A549 (cell line): ENCODE data around the gene KCNQ1. TPM values are rescaled to one million over a fixed set of nuclear protein-coding genes. Genes with fewer than 3 reads are reported as not detected.

Experiments
- ATAC-seq, 2 experiments: fragments of 200-7000 bp in 1 of 2; fragments of >200 bp in 1 of 2; cut with Nextera tagmentation in 1 of 2; cut with Tn5 transposase in 1 of 2; 3 replicates each; pipeline versions ENCODE4 v1.8.0 to v1.9.1; 2018 to 2020; ENCODE audit warnings: mild to moderate bottlenecking in 1 of 2, moderate library complexity in 1 of 2
- CTCF ChIA-PET: fragments of 300-600 bp; sonication (Branson Sonifier 250); formaldehyde crosslinking; extraction: SDS; loops from one replicate; lab custom pipeline; 2021; ENCODE audit warnings: antibody characterized with exemption, inconsistent platforms; lab: Yijun Ruan, JAX
- POLR2A ChIA-PET: fragments of 350-600 bp; formaldehyde crosslinking; extraction: SDS; loops from one replicate; lab custom pipeline; 2021; ENCODE audit warnings: antibody characterized with exemption, inconsistent platforms; lab: Yijun Ruan, JAX
- DNase-seq, 2 experiments: peaks; one replicate each; pipeline versions ENCODE4 v3.0.0 to v3.0.0-alpha.2; 2011 to 2016; ENCODE audit warnings: low read depth in 1 of 2, low spot score in 1 of 2
- FAIRE-seq: peaks from 2 replicates; lab custom pipeline; 2011; peaks lifted over from hg19 to GRCh38; lab: Jason Lieb, UNC
- H3K27ac ChIP-seq, 2 experiments: fragments of >200 bp; sonication (Bioruptor Twin); formaldehyde crosslinking; 3 replicates each; pipeline ENCODE4 v1.5.1; 2016 to 2017
- H3K4me1 ChIP-seq: fragments of >200 bp; sonication (Bioruptor Twin); formaldehyde crosslinking; 3 replicates; pipeline ENCODE4 v1.6.1; 2016
- H3K4me2 ChIP-seq: fragments of >200 bp; sonication (Bioruptor Twin); formaldehyde crosslinking; 3 replicates; pipeline ENCODE4 v1.6.1; 2016
- H3K4me3 ChIP-seq: fragments of >200 bp; sonication (Bioruptor Twin); formaldehyde crosslinking; 3 replicates; pipeline ENCODE4 v1.5.1; 2016
- H3K9me3 ChIP-seq: fragments of >200 bp; sonication (Bioruptor Twin); formaldehyde crosslinking; 3 replicates; pipeline ENCODE4 v1.6.1; 2016
- ATOH8 ChIP-seq: fragments of 250-450 bp; sonication (Bioruptor Pico); IDR thresholded peaks from 2 replicates; pipeline ENCODE4 v1.5.0; 2020; ENCODE audit warnings: low read depth, mild to moderate bottlenecking, moderate library complexity
- BHLHE40 ChIP-seq: IDR thresholded peaks from 2 replicates; pipeline ENCODE4 v1.6.1; 2012; ENCODE audit warnings: low read depth, low read length, inconsistent platforms
- CBX2 ChIP-seq: fragments of 200-600 bp; sonication (generic); IDR thresholded peaks from 2 replicates; pipeline ENCODE4 v1.6.1; 2016; ENCODE audit warnings: low read depth, mild to moderate bottlenecking, borderline replicate concordance
- CHD2 ChIP-seq: fragments of 150-350 bp; IDR thresholded peaks from 2 replicates; pipeline ENCODE4 v1.6.1; 2014; ENCODE audit warnings: low read length; ENCODE audit not compliant: partially characterized antibody
- CTCF ChIP-seq: fragments of >200 bp; sonication (Bioruptor Twin); formaldehyde crosslinking; IDR thresholded peaks from 3 replicates; pipeline ENCODE4 v1.5.1; 2016
- GATA3 ChIP-seq: IDR thresholded peaks from 2 replicates; pipeline ENCODE4 v1.6.1; 2012; ENCODE audit warnings: borderline replicate concordance
- HOXB5 ChIP-seq: fragments of 250-450 bp; sonication (Bioruptor Pico); IDR thresholded peaks from 2 replicates; pipeline ENCODE4 v1.5.0; 2020; ENCODE audit warnings: mild to moderate bottlenecking, moderate library complexity
- KDM5A ChIP-seq: fragments of 200-600 bp; sonication (generic); IDR thresholded peaks from 2 replicates; pipeline ENCODE4 v1.6.1; 2016; ENCODE audit warnings: antibody characterized with exemption, mild to moderate bottlenecking
- NPAS2 ChIP-seq: fragments of 250-450 bp; sonication (Bioruptor Pico); IDR thresholded peaks from 2 replicates; pipeline ENCODE4 v1.8.0; 2022; ENCODE audit warnings: mild to moderate bottlenecking, moderate library complexity, borderline replicate concordance
- POLR2AphosphoS2 ChIP-seq: conservative IDR thresholded peaks from 2 replicates; pipeline ENCODE4 v1.6.1; 2012; ENCODE audit warnings: low read length, improper control_type of control experiment, inconsistent platforms
- REST ChIP-seq: fragments of 200-600 bp; sonication (generic); IDR thresholded peaks from 2 replicates; pipeline ENCODE4 v1.6.1; 2016; ENCODE audit warnings: antibody characterized with exemption, mild to moderate bottlenecking, moderate library complexity
- RFX5 ChIP-seq: fragments of 450-650 bp; IDR thresholded peaks from 2 replicates; pipeline ENCODE4 v1.7.1; 2014; ENCODE audit warnings: antibody characterized with exemption, mild to moderate bottlenecking, moderate library complexity
- ZC3H11A ChIP-seq: fragments of 450-650 bp; IDR thresholded peaks from 2 replicates; pipeline ENCODE4 v1.6.1; 2014; ENCODE audit warnings: antibody characterized with exemption, mild to moderate bottlenecking
- WGBS: methylation state at CpG from one replicate; pipeline ENCODE4 v1.1.6; 2017; ENCODE audit errors: missing lambda C conversion rate; 5-methylcytosine and 5-hydroxymethylcytosine counted together
- polyA plus RNA-seq, 4 experiments: library from polyadenylated mRNA; depleted of rRNA in 3 of 4; stranded (reverse); fragments of >200 nt; fragmentation: RNase III in 1 of 4; extraction: RNeasy Plus Mini Kit Qiagen cat#74134 plus additional on column Dnase treatment in 1 of 4; gene quantifications; 2 replicates in 3 of 4; 3 replicates in 1 of 4; pipeline ENCODE4 v1.2.3, GENCODE V29; 2011 to 2017
- TF ChIP-seq, protein P1 (sequence below): IDR thresholded peaks from 2 replicates; pipeline ENCODE4 v1.6.1; 2012; ENCODE audit warnings: low read depth, borderline replicate concordance

Gene KCNQ1
- polyA plus RNA-seq, 2 of the 4 experiments (the other 2 are of a cell fraction): 0.14 to 0.17 TPM

DNA sequence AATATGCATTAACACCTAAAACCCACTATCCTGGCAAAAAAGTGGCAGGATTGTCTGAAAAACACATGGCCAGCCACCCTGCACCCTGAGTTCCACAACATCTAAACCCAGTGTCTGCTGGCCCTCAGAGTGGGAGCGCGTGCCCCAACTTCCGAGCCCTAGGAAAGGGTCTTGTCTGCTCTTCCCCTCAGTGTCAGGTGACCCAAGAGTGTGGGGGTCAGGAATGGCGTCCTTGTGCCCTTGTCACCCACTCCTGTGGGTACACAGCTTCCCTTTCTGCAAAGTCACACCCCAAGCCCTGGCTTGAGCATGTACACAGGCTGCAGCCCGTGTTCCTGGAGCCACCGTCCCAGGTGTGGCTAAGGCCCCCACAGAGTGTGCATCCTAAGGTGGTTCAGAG is 373.2 kb downstream of the KCNQ1 start (continued):
- TF ChIP-seq CTCF (no peak), HOXB5 (no peak), NPAS2 (CRISPR knock-in tag) (no peak), REST (no peak)

DNA sequence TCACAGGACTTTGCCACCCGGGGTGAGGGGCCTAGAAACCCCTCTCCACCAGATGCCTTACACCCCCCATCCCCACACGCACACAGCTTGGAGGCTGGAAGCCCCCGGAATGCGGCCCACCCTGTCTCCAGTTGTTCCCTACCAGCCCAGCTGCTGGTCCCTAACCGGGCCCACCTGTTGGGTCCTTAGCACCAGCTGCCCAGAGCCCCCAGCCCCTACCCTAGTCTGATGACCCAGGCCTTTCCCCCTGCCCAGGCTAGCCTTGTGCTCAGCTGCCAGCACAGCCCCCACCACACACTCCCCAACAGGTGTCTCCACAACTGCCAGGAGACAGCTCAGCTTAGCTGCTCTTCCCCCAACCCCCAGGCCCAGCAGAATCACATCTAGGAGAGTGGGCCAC is 373.7 kb downstream of the KCNQ1 start:
- CTCF ChIA-PET: interaction anchor here (0.6 to 1.0 kb wide), 2 partner anchors 10 to 178 kb away, joined by 3 read pairs; no protein-coding TSS in a partner anchor
- Histone ChIP-seq H3K4me1 (no peaks in the 10 kb centered on the region), H3K9me3 (peaks cover 42% of the 10 kb centered on the region), H3K4me3 (no peak overlapping the region), H3K4me2 (no peak overlapping the region), H3K27ac (no peak overlapping the region)
- DNase-seq (no peak), ATAC-seq (no peak), FAIRE-seq (no peak)
- WGBS: 26% methylated on average over 5 of the region's 5 CpGs
- TF ChIP-seq GATA3: no peak
- no peak for TF ChIP-seq CHD2
- TF ChIP-seq, protein P1, sequence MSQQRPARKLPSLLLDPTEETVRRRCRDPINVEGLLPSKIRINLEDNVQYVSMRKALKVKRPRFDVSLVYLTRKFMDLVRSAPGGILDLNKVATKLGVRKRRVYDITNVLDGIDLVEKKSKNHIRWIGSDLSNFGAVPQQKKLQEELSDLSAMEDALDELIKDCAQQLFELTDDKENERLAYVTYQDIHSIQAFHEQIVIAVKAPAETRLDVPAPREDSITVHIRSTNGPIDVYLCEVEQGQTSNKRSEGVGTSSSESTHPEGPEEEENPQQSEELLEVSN: no peak
- TF ChIP-seq ATOH8: no peak
- TF ChIP-seq BHLHE40: no peak
- TF ChIP-seq ZC3H11A: no peak
- no peak for TF ChIP-seq KDM5A
- TF ChIP-seq RFX5: no peak
- no peak for TF ChIP-seq REST
- TF ChIP-seq CBX2: no peak
- no peak for TF ChIP-seq POLR2AphosphoS2
- POLR2A ChIA-PET: no interaction called here
